ENCODE data around the gene FNBP1. TPM values are rescaled to one million over a fixed set of nuclear protein-coding genes. Genes with fewer than 3 reads are reported as not detected.

Gene FNBP1
- total RNA-seq, 1 donor from 2014 or later = 34.9 TPM

GRCh38 chr9:129990269-129991010 lies 52.5 kb downstream of the FNBP1 start:
- no peaks in the 10 kb centered on the region for H3K4me1 ChIP-seq
- no peaks in the 10 kb centered on the region for H3K27me3 ChIP-seq
- H4K20me1 ChIP-seq (ENCODE audit: low read depth) = peaks cover 2% of the 10 kb centered on the region
- H3K4me3 ChIP-seq = no peak overlapping the region
- no peak overlapping the region for H3K4me3 Mint-ChIP-seq
- H3K27ac Mint-ChIP-seq = no peak overlapping the region
- H3K9ac ChIP-seq = no peak overlapping the region
- H3K4me2 ChIP-seq = no peak overlapping the region
- no peaks in the 10 kb centered on the region for H3F3A ChIP-seq (ENCODE audit: low read depth)
- H3K27ac ChIP-seq = no peak overlapping the region
- peaks cover 4% of the 10 kb centered on the region for H3K79me2 ChIP-seq (ENCODE audit: low read depth)
- no peaks in the 10 kb centered on the region for H3K9me3 ChIP-seq (ENCODE audit: low read depth)
- H3K4me1 Mint-ChIP-seq = peaks cover 2% of the 10 kb centered on the region
- no peak overlapping the region for H2AFZ ChIP-seq (replicated peaks)
- no peaks in the 10 kb centered on the region for H3K36me3 ChIP-seq
- peaks cover 2% of the 10 kb centered on the region for H3K27me3 Mint-ChIP-seq (ENCODE audit: insufficient read depth, low read depth)
- peaks cover 3% of the 10 kb centered on the region for H3K9me3 Mint-ChIP-seq
- peaks cover 14% of the 10 kb centered on the region for H3K36me3 Mint-ChIP-seq
- no peak for DNase-seq (ENCODE audit: low spot score)
- no peak for TF ChIP-seq EZH2phosphoT487 (IDR thresholded peaks at IDR 0.05)
- no peak for TF ChIP-seq EZH2 (IDR thresholded peaks at IDR 0.05)
- TF ChIP-seq, protein P1, sequence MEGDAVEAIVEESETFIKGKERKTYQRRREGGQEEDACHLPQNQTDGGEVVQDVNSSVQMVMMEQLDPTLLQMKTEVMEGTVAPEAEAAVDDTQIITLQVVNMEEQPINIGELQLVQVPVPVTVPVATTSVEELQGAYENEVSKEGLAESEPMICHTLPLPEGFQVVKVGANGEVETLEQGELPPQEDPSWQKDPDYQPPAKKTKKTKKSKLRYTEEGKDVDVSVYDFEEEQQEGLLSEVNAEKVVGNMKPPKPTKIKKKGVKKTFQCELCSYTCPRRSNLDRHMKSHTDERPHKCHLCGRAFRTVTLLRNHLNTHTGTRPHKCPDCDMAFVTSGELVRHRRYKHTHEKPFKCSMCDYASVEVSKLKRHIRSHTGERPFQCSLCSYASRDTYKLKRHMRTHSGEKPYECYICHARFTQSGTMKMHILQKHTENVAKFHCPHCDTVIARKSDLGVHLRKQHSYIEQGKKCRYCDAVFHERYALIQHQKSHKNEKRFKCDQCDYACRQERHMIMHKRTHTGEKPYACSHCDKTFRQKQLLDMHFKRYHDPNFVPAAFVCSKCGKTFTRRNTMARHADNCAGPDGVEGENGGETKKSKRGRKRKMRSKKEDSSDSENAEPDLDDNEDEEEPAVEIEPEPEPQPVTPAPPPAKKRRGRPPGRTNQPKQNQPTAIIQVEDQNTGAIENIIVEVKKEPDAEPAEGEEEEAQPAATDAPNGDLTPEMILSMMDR (IDR thresholded peaks at IDR 0.05) = no peak

DNA sequence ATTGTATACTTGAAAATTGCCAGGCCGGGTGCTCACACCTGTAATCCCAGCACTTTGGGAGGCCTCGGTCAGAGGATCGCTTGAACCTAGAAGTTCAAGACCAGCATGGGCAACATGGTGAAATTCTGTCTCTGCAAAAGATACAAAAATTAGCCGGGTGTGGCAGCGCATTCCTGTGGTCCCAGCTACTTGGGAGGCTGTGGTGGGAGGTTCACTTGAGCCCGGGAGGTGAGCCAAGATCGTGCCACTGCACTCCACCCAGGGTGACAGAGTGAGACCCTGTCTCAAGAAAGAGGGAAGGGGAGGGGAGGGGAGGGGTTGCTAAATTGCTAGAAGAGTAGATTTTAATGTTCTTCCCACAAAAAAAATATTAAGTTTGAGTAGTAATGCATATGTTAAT lies 53.2 kb downstream of the FNBP1 start:
- DNase-seq (ENCODE audit: low spot score) = no peak
- TF ChIP-seq, protein P1 (IDR thresholded peaks at IDR 0.05) = no peak
- TF ChIP-seq EZH2 (IDR thresholded peaks at IDR 0.05) (no peak), EZH2phosphoT487 (IDR thresholded peaks at IDR 0.05) (no peak)
- Histone ChIP-seq H3K4me3 (no peak overlapping the region), H3K4me1 (no peaks in the 10 kb centered on the region), H2AFZ (replicated peaks) (no peak overlapping the region), H3K9ac (no peak overlapping the region), H3F3A (ENCODE audit: low read depth) (no peaks in the 10 kb centered on the region), H3K36me3 (no peaks in the 10 kb centered on the region), H3K79me2 (ENCODE audit: low read depth) (peaks cover 4% of the 10 kb centered on the region), H3K9me3 (ENCODE audit: low read depth) (no peaks in the 10 kb centered on the region), H3K4me2 (no peak overlapping the region), H4K20me1 (ENCODE audit: low read depth) (peaks cover 2% of the 10 kb centered on the region), H3K27me3 (no peaks in the 10 kb centered on the region), H3K27ac (no peak overlapping the region)
- no peak overlapping the region for H3K27ac Mint-ChIP-seq
- peaks cover 21% of the 10 kb centered on the region for H3K36me3 Mint-ChIP-seq
- H3K4me1 Mint-ChIP-seq = no peaks in the 10 kb centered on the region
- peaks cover 9% of the 10 kb centered on the region for H3K9me3 Mint-ChIP-seq
- H3K27me3 Mint-ChIP-seq (ENCODE audit: insufficient read depth, low read depth) = peaks cover 2% of the 10 kb centered on the region
- H3K4me3 Mint-ChIP-seq = no peak overlapping the region

GRCh38 chr9:129989362-129989708 lies 53.7 kb downstream of the FNBP1 start:
- no peak for TF ChIP-seq EZH2 (IDR thresholded peaks at IDR 0.05)
- TF ChIP-seq EZH2phosphoT487 (IDR thresholded peaks at IDR 0.05) = no peak
- TF ChIP-seq, protein P1 (IDR thresholded peaks at IDR 0.05) = no peak
- Histone ChIP-seq H3K27me3 (no peaks in the 10 kb centered on the region), H3K9ac (no peak overlapping the region), H3K79me2 (ENCODE audit: low read depth) (peaks cover 4% of the 10 kb centered on the region), H3K4me2 (no peak overlapping the region), H3K9me3 (ENCODE audit: low read depth) (no peaks in the 10 kb centered on the region), H2AFZ (replicated peaks) (no peak overlapping the region), H3K36me3 (no peaks in the 10 kb centered on the region), H4K20me1 (ENCODE audit: low read depth) (peaks cover 2% of the 10 kb centered on the region), H3K4me3 (no peak overlapping the region), H3K4me1 (no peaks in the 10 kb centered on the region), H3F3A (ENCODE audit: low read depth) (no peaks in the 10 kb centered on the region), H3K27ac (no peak overlapping the region)
- DNase-seq (ENCODE audit: low spot score) = no peak
- Mint-ChIP-seq H3K4me3 (no peak overlapping the region), H3K27ac (no peak overlapping the region), H3K4me1 (no peaks in the 10 kb centered on the region), H3K27me3 (ENCODE audit: insufficient read depth, low read depth) (peaks cover 2% of the 10 kb centered on the region), H3K9me3 (peaks cover 11% of the 10 kb centered on the region), H3K36me3 (peaks cover 23% of the 10 kb centered on the region)
